H1 (cell line): ENCODE results near the gene COL25A1. TPM values are rescaled to one million over a fixed set of nuclear protein-coding genes. Genes with fewer than 3 reads are reported as not detected.

ENCODE experiments used
- RXRA ChIP-seq: IDR thresholded peaks from 2 replicates; pipeline ENCODE4 v1.6.1; 2011; ENCODE audit warnings: low read depth, mild to moderate bottlenecking, low read length, moderate library complexity; ENCODE audit not compliant: insufficient read depth
- polyA plus RNA-seq, 7 experiments: library from polyadenylated mRNA; depleted of rRNA in 3 of 7; stranded (reverse) in 5 of 7; unstranded in 2 of 7; fragments of >200 nt in 5 of 7; fragments of 200-250 nt in 2 of 7; gene quantifications; 1 replicate in 5 of 7; 2 replicates in 1 of 7; 4 replicates in 1 of 7; pipeline versions ENCODE4 v1.2.1 to v1.2.3, GENCODE V29; 2011 to 2013; ENCODE audit warnings: missing spikeins in 2 of 7, mixed read lengths in 2 of 7
- total RNA-seq: library from RNA; stranded (reverse); fragmentation: NEBNext Ultra II Directional; extraction: Animal tissue kit (Norgen Biotek cat#: 25700); gene quantifications from 2 replicates; pipeline ENCODE4 v1.2.1, GENCODE V29; 2021

COL25A1 gene
- total and polyA plus RNA-seq, 2 of the 8 experiments (the other 6 are each of a cell fraction or from before 2014, with no cell fraction given) = 1.1 to 8.3 TPM

- TF ChIP-seq RXRA = no peak
Measured at GRCh38 chr4:108820492-108821350, 481.7 kb downstream of the COL25A1 start (continued).
